Activated naive CD4-positive, alpha-beta T cell treated with anti-CD3 and anti-CD28 coated beads, Interleukin-2, amount 50 U/mL, for 24 hours (primary cell): ENCODE results near the gene DCLK3.

Experiments used
- H3K27ac Mint-ChIP-seq: one replicate; pipeline ENCODE4 v1.8.0; 2021; ENCODE audit warnings: mild to moderate bottlenecking, mixed read lengths
- H3K27me3 Mint-ChIP-seq: one replicate; pipeline ENCODE4 v1.8.0; 2021; ENCODE audit warnings: mixed read lengths
- H3K36me3 Mint-ChIP-seq: one replicate; pipeline ENCODE4 v1.8.0; 2021; ENCODE audit warnings: mixed read lengths
- H3K4me1 Mint-ChIP-seq: one replicate; pipeline ENCODE4 v1.8.0; 2021; ENCODE audit warnings: mixed read lengths
- H3K4me3 Mint-ChIP-seq: one replicate; pipeline ENCODE4 v1.8.0; 2021; ENCODE audit warnings: mild to moderate bottlenecking, mixed read lengths
- H3K9me3 Mint-ChIP-seq: one replicate; pipeline ENCODE4 v1.8.0; 2021; ENCODE audit warnings: mixed read lengths

Gene DCLK3

DNA sequence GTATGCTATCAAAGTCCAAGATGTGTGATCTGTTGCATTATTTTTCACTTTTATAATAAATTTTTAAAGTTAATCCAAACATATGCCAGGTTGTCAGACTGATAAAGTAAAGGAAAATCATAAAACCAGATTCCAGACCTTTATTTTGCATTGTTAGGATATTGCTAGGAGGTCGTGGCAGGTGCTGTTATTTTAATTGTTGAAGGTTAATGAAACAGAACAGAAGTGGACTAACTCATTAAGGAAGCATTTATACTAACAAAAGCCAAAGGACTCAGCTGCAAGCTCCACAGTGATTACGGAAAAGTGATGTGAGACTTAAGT, 63.1 kb downstream of the DCLK3 start:
- Mint-ChIP-seq H3K4me3 (no peak overlapping the region), H3K36me3 (no peaks in the 10 kb centered on the region)

DNA sequence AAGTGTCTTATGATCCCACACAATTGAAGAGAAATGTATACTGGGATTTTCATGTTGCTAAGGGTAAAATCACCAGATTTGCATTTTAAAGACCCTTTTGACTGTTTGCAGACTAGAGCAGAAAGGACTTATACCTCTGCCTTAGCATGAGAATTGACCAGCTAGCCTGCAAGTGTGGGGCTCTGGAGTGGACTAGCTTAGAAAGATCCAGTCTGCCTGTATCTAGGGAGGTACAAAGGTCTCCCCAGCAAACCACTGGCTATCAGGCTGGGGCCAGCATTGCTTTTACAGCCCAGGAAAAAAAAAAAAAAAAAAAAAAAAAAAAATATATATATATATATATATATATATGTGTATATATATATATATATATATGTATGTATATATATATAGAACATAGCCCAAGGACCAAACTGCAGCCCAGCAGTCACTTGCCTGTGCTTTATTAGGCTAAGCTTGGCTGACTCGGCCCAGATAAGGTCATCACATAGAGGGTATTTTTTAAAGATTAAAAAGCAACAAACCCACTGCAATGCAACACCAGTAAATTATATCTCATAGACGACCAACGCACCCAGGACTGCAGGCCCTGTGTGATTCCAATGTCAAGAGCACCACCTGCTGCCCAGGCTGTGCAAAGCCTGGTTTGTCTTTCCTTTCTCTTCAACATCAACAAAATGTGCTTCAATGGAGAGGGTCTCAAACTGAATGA, 63.7 kb downstream of the DCLK3 start:
- H3K27ac Mint-ChIP-seq: no peak overlapping the region
- H3K4me1 Mint-ChIP-seq: no peaks in the 10 kb centered on the region
- no peaks in the 10 kb centered on the region for H3K36me3 Mint-ChIP-seq
- no peak overlapping the region for H3K4me3 Mint-ChIP-seq
- H3K9me3 Mint-ChIP-seq: no peaks in the 10 kb centered on the region
- H3K27me3 Mint-ChIP-seq: no peaks in the 10 kb centered on the region

More for the DNA sequence above, 63.1 kb downstream of the DCLK3 start:
- no peaks in the 10 kb centered on the region for H3K9me3 Mint-ChIP-seq
- H3K4me1 Mint-ChIP-seq: no peaks in the 10 kb centered on the region
- H3K27ac Mint-ChIP-seq: no peak overlapping the region
- no peaks in the 10 kb centered on the region for H3K27me3 Mint-ChIP-seq

DNA sequence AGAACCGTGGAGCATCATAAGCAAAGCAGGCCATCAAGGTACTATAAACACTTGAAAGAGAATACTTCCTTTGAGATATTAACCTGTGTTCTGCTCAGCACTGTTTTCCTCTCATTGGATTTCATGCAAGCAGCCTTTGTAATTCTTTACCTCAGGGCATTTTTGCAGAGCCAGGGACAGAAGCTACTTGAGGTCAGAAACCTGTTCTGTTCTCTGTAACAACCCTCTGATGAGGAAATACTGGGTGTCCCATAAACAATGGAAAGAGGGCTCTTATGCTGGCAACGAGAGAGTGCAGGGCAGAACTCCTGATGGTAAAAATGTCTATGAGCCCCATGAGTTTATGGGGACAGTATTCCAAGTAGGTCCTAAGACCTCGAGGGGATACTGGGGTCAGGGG, 66.0 kb downstream of the DCLK3 start:
- H3K9me3 Mint-ChIP-seq: no peaks in the 10 kb centered on the region
- no peak overlapping the region for H3K4me3 Mint-ChIP-seq
- no peaks in the 10 kb centered on the region for H3K36me3 Mint-ChIP-seq
- H3K27me3 Mint-ChIP-seq: no peaks in the 10 kb centered on the region
- H3K27ac Mint-ChIP-seq: no peak overlapping the region
- H3K4me1 Mint-ChIP-seq: no peaks in the 10 kb centered on the region

DNA sequence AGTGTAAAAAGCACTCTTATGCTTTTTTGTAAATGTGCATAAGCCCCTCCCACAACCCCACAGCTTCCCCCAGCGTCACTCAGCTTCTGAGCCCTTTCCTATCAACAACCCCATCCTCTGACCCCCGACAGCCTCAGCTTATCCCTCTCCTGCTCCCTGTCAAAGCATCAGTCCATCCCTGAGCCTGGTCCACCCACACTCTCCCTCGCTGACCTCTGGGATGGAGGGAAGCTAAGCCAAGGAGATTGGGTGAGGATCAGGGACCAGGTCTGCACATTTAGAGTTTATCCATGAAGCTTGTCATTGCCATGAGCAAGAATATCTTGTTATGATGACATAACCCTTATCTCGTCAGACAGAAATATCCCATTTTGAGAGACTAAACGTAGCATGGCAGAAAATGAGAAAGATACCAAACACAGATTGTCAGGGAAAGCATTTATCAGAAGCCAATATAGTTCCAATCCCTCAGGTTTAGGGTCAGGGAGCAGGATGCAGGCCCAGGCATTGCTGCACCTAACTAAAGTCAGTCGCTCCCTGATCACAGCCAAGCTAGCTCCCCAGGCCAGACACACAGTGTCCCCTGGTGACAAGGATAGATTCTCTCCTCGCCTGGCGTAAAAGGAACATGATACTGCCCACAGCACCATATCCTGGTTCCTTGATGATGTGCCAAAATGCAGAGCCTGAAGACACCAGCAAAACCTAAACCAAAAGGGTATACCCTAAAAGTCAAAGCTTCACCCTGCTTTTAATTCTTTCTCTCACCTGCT, 66.9 kb downstream of the DCLK3 start:
- no peak overlapping the region for H3K27ac Mint-ChIP-seq
- no peaks in the 10 kb centered on the region for H3K4me1 Mint-ChIP-seq
- no peaks in the 10 kb centered on the region for H3K9me3 Mint-ChIP-seq
- H3K4me3 Mint-ChIP-seq: no peak overlapping the region
- H3K27me3 Mint-ChIP-seq: no peaks in the 10 kb centered on the region
- H3K36me3 Mint-ChIP-seq: no peaks in the 10 kb centered on the region

DNA sequence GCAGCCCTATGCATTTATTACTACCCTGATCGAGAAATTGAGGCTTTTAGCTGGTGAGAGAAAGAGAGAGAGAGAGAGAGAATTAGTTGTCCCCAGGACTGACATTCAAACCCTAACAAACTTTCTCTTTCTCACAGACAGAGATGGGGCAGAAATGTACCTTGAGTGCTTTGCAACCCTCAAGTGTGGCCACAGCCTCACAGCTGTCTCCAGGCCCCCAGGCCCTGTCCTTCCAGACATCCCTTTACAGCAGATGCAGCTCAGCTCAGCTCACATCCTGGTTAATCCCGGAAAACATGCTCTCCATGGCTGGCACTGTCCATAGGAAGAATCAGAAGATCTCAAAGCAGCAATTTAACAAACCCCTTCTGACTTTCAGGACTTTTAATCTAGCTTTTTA, 67.6 kb downstream of the DCLK3 start:
- H3K9me3 Mint-ChIP-seq: no peaks in the 10 kb centered on the region
- no peaks in the 10 kb centered on the region for H3K4me1 Mint-ChIP-seq
- no peaks in the 10 kb centered on the region for H3K27me3 Mint-ChIP-seq
- no peak overlapping the region for H3K4me3 Mint-ChIP-seq
- no peak overlapping the region for H3K27ac Mint-ChIP-seq
- no peaks in the 10 kb centered on the region for H3K36me3 Mint-ChIP-seq

DNA sequence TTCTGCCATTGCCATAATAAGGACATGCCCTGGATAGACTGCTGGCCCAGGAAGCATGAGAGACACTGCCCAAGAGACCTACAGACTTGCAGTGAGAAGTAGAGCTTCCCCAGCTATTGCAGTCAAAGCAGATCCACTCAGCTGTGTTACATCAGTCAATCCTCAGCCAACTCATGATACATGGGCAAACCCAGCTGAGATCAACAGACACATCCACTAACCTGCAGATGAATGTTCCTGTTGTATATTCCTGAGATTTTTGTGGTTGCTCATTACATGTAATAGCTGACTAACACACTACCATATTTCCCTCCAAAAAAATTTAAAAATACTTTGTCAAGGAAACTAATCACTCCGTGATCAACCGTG, 68.6 kb downstream of the DCLK3 start:
- Mint-ChIP-seq H3K4me1 (no peaks in the 10 kb centered on the region), H3K4me3 (no peak overlapping the region), H3K9me3 (no peaks in the 10 kb centered on the region), H3K27me3 (no peaks in the 10 kb centered on the region), H3K36me3 (no peaks in the 10 kb centered on the region), H3K27ac (no peak overlapping the region)

DNA sequence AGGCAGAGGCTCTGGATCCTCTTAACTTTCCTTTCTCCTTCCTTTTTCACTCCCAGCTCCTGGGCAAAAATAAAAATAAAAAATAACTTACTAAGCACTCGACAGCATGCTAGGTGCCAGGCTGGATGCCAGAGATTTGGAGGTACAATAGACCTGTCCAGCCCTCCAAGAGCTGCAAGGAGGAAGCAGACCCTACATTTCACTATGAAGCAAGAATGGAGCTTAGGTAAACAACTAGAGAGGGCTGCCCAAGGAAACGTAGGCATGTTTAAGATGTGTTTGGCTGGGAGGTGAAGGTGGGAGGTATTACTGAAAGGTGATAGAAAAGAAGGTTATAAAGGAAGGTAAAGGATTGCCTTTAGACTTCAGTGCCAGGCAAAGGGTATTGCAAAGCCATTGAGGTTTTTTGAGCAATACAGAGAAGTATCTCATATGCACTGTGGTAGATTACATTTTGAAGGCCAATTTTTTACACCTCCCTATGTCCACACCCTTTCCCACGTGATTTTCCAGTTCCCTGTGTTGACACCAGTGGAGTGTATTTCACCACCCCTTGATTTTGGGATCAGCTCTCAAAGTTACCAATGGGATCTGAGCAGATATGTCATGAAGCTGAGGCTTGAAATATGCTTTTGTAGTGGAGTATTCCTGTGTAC, 69.1 kb downstream of the DCLK3 start:
- no peaks in the 10 kb centered on the region for H3K4me1 Mint-ChIP-seq
- no peak overlapping the region for H3K4me3 Mint-ChIP-seq
- H3K36me3 Mint-ChIP-seq: no peaks in the 10 kb centered on the region
- no peak overlapping the region for H3K27ac Mint-ChIP-seq
- no peaks in the 10 kb centered on the region for H3K9me3 Mint-ChIP-seq
- no peaks in the 10 kb centered on the region for H3K27me3 Mint-ChIP-seq

DNA sequence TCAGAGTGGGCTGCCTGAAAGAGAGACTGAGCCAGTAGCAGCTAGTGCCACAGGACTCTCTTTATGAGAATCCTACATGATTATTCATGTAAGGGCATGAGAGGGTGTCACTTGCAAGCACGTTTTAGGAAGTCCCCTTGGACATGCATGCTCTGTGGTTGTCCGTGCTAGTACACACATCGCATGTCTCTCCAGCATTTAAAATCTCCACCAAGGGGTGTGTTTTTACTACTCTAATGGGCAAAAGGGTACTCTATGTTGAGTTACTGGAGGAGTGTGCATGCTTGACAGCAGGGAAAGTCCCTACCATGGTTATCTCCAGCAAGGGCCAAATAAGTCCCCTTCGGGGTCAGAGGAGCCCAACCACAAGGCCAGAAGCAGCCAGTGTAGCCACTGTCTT, 70.7 kb downstream of the DCLK3 start:
- Mint-ChIP-seq H3K4me3 (no peak overlapping the region), H3K27me3 (no peaks in the 10 kb centered on the region), H3K4me1 (no peaks in the 10 kb centered on the region), H3K9me3 (no peaks in the 10 kb centered on the region), H3K27ac (no peak overlapping the region), H3K36me3 (no peaks in the 10 kb centered on the region)

DNA sequence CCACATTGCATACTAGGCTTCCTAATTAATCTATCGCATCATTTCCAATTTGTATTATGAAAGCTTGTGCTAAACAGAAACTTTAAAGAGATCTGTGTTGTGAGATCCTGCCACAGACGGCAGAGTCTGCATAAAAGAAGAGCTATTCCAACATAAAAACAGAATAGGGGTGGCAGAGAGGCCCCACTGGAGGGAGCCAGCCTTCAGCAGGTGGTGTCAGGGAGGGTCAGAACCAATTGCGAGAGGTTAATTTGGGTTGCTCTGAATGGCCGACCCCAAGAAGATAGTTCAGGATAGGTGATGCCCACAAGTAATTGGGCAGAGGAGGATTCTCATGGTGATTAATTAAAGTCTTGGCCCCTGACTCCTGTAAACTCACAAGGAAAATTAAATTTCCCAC, 74.8 kb downstream of the DCLK3 start:
- Mint-ChIP-seq H3K36me3 (no peaks in the 10 kb centered on the region), H3K27me3 (peaks cover 3% of the 10 kb centered on the region), H3K9me3 (no peaks in the 10 kb centered on the region), H3K27ac (no peak overlapping the region), H3K4me3 (no peak overlapping the region), H3K4me1 (no peaks in the 10 kb centered on the region)

DNA sequence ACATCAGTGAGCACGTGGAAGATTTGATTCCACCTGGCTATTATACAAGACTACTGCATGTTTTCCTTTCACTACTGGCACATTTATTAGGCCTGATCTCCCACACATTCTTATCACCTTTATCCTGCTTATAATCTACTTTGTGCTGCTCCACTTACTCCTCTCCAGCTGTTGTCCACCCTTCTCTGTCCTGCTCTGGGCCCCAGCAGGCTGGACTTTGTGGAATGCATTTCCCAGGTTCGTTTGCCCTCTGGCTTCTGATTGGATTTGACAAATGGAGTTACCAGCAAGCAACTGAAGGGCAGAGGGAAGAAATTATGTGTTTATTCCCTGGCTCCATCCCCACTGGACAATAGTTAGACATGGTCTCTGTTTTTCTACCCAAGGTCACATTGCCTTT, 75.5 kb downstream of the DCLK3 start:
- no peaks in the 10 kb centered on the region for H3K9me3 Mint-ChIP-seq

DNA sequence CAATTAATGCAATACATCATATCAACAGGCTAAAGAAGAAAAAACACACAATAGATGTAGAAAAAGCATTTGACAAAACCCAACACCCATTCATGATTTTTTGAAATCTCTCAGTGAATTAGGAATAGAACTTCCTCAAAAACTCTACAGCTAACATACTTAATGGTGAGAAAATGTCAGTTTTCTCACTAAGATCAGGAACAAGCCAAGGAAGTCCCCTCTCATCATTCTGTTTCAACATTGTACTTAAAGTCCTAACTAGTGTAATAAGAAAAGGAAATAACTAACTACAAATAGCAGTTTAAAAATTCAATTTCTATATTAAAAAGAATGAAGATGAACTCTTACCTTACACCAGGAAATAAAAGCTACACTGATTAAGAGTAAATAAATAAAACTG, 77.8 kb downstream of the DCLK3 start:
- Mint-ChIP-seq H3K4me3 (no peak overlapping the region), H3K9me3 (peaks cover 1% of the 10 kb centered on the region), H3K36me3 (no peaks in the 10 kb centered on the region), H3K27ac (no peak overlapping the region), H3K4me1 (no peaks in the 10 kb centered on the region), H3K27me3 (peaks cover 9% of the 10 kb centered on the region)

More for the DNA sequence above, 75.5 kb downstream of the DCLK3 start:
- H3K4me3 Mint-ChIP-seq: no peak overlapping the region
- no peak overlapping the region for H3K27ac Mint-ChIP-seq
- H3K4me1 Mint-ChIP-seq: no peaks in the 10 kb centered on the region
- H3K27me3 Mint-ChIP-seq: peaks cover 5% of the 10 kb centered on the region
- H3K36me3 Mint-ChIP-seq: no peaks in the 10 kb centered on the region

DNA sequence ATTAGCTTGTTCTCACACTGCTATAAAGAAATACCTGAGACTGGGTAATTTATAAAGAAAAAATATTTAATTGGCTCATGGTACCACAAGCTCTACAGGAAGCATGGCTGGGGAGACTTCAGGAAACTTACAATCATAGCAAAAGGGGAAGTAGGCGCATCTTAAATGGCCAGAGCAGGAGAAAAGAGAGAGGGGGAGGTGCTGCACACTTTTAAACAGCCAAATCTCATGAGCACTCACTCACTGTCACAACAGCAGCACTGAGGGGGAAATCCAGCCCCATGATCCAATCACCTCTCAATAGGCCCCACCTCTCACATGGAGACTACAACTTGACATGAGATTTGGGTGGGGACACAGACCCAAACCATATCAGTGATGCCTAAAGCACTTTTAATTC, 82.5 kb downstream of the DCLK3 start:
- H3K4me1 Mint-ChIP-seq: no peaks in the 10 kb centered on the region
- peaks cover 13% of the 10 kb centered on the region for H3K9me3 Mint-ChIP-seq
- H3K27ac Mint-ChIP-seq: no peak overlapping the region
- no peak overlapping the region for H3K4me3 Mint-ChIP-seq
- peaks cover 10% of the 10 kb centered on the region for H3K27me3 Mint-ChIP-seq
- H3K36me3 Mint-ChIP-seq: peaks cover 12% of the 10 kb centered on the region

DNA sequence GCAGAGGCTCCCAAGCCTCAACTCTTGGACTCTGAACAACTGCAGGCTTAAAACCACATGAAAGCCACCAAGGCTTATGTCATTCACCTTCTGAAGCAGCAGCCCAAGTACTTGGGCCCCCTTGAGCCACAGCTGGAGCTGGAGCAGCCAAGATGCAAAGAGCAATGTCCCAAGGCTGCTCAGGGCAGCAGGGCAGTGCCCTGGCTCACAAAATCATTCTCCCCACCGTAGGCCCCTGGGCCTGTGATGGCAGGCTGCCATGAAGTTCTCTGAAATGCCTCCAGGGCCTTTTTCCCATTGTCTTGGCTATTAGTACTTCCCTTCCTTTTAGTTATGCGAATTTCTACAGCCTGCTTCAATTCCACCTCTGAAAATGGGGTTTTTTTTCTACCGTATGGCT, 83.4 kb downstream of the DCLK3 start:
- Mint-ChIP-seq H3K27me3 (peaks cover 10% of the 10 kb centered on the region), H3K4me3 (no peak overlapping the region), H3K36me3 (peaks cover 12% of the 10 kb centered on the region), H3K9me3 (peaks cover 13% of the 10 kb centered on the region), H3K27ac (no peak overlapping the region), H3K4me1 (no peaks in the 10 kb centered on the region)

DNA sequence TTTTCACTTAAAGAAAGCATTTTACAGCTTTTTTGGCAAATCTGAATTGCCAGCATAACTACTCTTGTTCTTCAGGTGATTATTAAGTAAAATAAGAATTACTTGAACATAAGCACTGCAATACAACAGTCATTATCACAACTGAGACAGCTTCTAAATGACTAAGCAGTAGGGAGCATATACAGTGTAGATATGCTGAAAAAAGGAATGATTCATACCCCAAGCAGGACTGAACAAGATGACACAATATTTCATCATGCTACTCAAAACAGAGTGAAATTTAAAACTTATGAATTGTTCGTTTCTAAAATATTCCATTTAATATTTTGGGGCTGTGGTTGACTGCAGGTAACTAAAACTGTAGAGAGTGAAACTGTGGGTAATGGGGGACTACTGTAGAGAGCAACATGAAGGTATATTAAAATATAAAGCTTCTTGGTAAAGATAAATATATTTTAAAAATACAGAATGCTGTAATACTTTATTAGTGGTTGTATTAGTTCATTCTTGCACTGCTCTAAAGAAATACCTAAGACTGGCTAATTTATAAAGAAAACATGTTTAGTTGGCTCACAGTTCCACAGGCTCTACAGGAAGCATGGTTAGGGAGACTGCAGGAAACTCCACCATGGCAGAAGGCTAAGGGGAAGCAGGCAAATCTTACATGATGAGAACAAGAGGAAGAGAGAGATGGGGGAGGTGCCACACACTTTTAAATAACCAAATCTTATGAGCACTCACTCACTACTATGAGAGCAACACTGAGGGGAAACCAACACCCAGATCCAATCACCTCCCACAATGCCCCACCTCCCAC, 84.8 kb downstream of the DCLK3 start:
- peaks cover 17% of the 10 kb centered on the region for H3K9me3 Mint-ChIP-seq
- H3K27me3 Mint-ChIP-seq: peaks cover 10% of the 10 kb centered on the region
- no peaks in the 10 kb centered on the region for H3K4me1 Mint-ChIP-seq
- peaks cover 12% of the 10 kb centered on the region for H3K36me3 Mint-ChIP-seq
- H3K4me3 Mint-ChIP-seq: no peak overlapping the region
- no peak overlapping the region for H3K27ac Mint-ChIP-seq

DNA sequence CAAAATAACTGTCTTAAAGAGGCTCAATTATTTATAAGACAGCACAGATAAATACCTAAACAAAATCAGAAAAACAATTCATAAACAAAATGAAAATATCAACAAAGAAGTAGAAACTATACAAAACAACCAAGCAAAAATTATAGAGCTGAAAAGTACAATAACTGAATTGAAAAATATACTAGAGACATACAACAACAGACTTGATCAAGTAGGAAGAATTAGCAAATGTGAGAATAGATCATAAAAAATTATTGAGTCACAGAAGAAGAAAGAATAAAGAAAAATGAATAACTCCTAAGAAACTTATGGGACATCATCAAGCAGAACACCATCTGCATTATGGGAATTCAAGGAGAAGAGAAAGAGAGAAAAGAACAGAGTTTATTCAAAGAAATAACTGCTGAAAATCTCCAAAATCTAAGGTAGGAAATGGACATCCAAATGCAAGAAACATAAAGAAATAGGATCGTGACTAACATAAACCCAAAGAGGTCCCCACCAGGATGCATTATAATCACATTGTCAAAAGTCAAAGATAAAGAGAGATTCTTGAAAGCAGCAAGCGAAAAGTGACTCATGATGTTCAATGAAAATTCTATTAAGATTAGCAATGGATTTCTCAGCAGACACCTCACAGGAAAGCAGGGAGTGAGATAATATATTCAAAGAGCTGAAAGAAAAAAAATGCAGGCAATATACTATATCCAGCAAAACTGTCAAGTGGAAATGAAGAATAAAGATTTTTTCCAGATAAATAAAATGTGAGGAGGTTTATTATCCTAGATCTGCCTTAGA, 85.9 kb downstream of the DCLK3 start:
- Mint-ChIP-seq H3K4me3 (no peak overlapping the region), H3K27ac (no peak overlapping the region), H3K27me3 (peaks cover 8% of the 10 kb centered on the region), H3K9me3 (peaks cover 17% of the 10 kb centered on the region), H3K36me3 (peaks cover 12% of the 10 kb centered on the region), H3K4me1 (no peaks in the 10 kb centered on the region)
